ENCODE results near the gene GORASP1.

The GORASP1 gene

DNA sequence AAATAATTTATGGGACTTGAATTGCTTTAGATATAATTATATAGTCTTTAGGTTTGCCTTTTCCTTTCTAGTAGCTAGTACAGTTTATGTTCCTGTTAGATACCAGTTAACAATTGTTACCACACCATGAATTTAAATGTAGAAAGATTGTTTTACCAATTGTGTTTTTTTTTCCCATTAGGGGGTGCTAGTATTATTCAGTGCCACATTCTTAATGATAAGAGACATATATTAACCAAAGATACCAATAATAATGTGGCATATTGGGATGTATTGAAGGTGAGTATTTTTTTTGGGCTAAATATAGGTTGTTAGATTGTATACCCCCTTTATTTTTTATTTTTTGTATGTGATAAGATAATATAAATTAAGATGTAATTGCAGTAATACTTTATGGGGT is 27.9 kb downstream of the GORASP1 start:
- Histone ChIP-seq H3K36me3 (ENCODE audit: control insufficient read depth in 1 of 2, insufficient read depth in 2 of 2, low read depth in 1 of 2, low read length in 2 of 2) (peaks cover 12 to 77% of the 10 kb centered on the region in 2 experiments), H2BK15ac (ENCODE audit: low read depth, poor library complexity, severe bottlenecking) (no peak overlapping the region), H2BK5ac (ENCODE audit: low read depth, low read length, poor library complexity, severe bottlenecking) (no peak overlapping the region), H3K4ac (ENCODE audit: low read depth in 1 of 2, low read length in 2 of 2) (no peak overlapping the region), H4K91ac (ENCODE audit: low read length) (no peak overlapping the region), H2BK12ac (ENCODE audit: low read length in 2 of 2) (no peak overlapping the region), H3K79me1 (replicated peaks; ENCODE audit: low read length, poor library complexity, severe bottlenecking) (peaks cover 1% of the 10 kb centered on the region), H3K14ac (ENCODE audit: low read length in 2 of 2) (no peak overlapping the region), H2BK120ac (ENCODE audit: low read depth, low read length) (no peak overlapping the region), H3K4me1 (ENCODE audit: control insufficient read depth, insufficient read depth, low read depth, low read length) (no peaks in the 10 kb centered on the region), H4K8ac (ENCODE audit: low read length) (no peak overlapping the region), H3K27ac (ENCODE audit: low read length, poor library complexity, severe bottlenecking) (no peak overlapping the region), H3K23ac (ENCODE audit: low read length in 2 of 2) (no peak overlapping the region), H2AK5ac (ENCODE audit: low read length, severe bottlenecking) (no peak overlapping the region), H2AFZ (ENCODE audit: low read depth, low read length) (no peak overlapping the region), H3K27me3 (ENCODE audit: control insufficient read depth in 1 of 2, insufficient read depth in 1 of 2, low read length in 2 of 2) (no peaks in the 10 kb centered on the region), H3K4me2 (ENCODE audit: low read length, poor library complexity, severe bottlenecking) (no peak overlapping the region), H3K9me3 (ENCODE audit: control insufficient read depth, low read length) (no peaks in the 10 kb centered on the region), H3K4me3 (ENCODE audit: insufficient read depth in 1 of 2, low read depth in 1 of 2, low read length in 2 of 2) (no peak overlapping the region), H3K9ac (ENCODE audit: low read length) (no peak overlapping the region), H3K18ac (ENCODE audit: low read depth in 1 of 2, low read length in 2 of 2) (no peak overlapping the region)
- DNase-seq: no peak

DNA sequence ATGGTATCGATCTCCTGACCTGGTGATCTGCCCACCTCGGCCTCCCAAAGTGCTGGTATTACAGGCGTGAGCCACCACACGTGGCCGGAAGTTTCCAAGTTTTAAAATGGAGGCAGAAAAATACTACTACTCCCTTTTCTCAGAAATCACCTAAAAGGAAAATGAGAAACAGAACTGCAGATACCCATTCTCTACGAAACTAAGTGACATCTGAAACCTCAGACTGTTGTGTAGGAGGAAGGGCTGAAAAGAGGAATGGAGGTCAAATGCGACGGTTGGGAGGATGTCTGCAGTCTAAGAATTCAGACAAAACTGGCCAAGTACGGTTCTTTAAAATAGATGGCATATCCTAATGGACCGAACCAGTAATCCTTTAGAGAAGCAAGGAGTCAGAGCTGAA is 31.5 kb downstream of the GORASP1 start:
- 96% methylated on average over 10 of the region's 10 CpGs for WGBS
- Histone ChIP-seq H3K4me3 (ENCODE audit: insufficient read depth in 1 of 2, low read depth in 1 of 2, low read length in 2 of 2) (no peak overlapping the region), H4K8ac (ENCODE audit: low read length) (no peak overlapping the region), H4K91ac (ENCODE audit: low read length) (no peak overlapping the region), H2AK5ac (ENCODE audit: low read length, severe bottlenecking) (no peak overlapping the region), H2BK120ac (ENCODE audit: low read depth, low read length) (no peak overlapping the region), H3K4me2 (ENCODE audit: low read length, poor library complexity, severe bottlenecking) (no peak overlapping the region), H3K14ac (ENCODE audit: low read length in 2 of 2) (no peak overlapping the region), H3K9ac (ENCODE audit: low read length) (no peak overlapping the region), H3K18ac (ENCODE audit: low read depth in 1 of 2, low read length in 2 of 2) (no peak overlapping the region), H2BK5ac (ENCODE audit: low read depth, low read length, poor library complexity, severe bottlenecking) (no peak overlapping the region), H2BK12ac (ENCODE audit: low read length in 2 of 2) (no peak overlapping the region), H3K27me3 (ENCODE audit: control insufficient read depth in 1 of 2, insufficient read depth in 1 of 2, low read length in 2 of 2) (no peaks in the 10 kb centered on the region), H3K23ac (ENCODE audit: low read length in 2 of 2) (no peak overlapping the region), H3K9me3 (ENCODE audit: control insufficient read depth, low read length) (no peaks in the 10 kb centered on the region), H2AFZ (ENCODE audit: low read depth, low read length) (no peak overlapping the region), H3K79me1 (replicated peaks; ENCODE audit: low read length, poor library complexity, severe bottlenecking) (peaks cover 5% of the 10 kb centered on the region), H3K27ac (ENCODE audit: low read length, poor library complexity, severe bottlenecking) (no peak overlapping the region), H3K4me1 (ENCODE audit: control insufficient read depth, insufficient read depth, low read depth, low read length) (no peaks in the 10 kb centered on the region), H3K4ac (ENCODE audit: low read depth in 1 of 2, low read length in 2 of 2) (no peak overlapping the region), H2BK15ac (ENCODE audit: low read depth, poor library complexity, severe bottlenecking) (no peak overlapping the region), H3K36me3 (ENCODE audit: control insufficient read depth in 1 of 2, insufficient read depth in 2 of 2, low read depth in 1 of 2, low read length in 2 of 2) (peaks cover 10 to 94% of the 10 kb centered on the region in 2 experiments)
- DNase-seq: no peak

DNA sequence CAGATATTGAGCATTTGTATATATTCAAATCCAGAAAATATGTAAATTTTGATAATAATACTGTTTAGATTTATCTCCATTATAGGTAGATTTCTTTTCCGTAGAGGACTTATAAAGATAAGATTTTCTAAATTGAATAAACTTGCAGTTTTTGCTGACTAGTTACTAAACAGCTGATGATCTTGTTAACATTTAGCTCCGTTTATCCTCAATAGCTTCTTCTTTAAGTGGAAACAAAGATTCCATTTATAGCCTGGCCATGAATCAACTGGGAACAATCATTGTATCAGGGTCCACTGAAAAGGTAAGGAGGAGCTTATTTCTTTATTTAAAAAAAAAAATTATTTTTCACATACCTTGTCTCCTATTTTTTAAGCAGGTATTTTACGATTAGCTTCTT is 38.9 kb downstream of the GORASP1 start:
- Histone ChIP-seq H3K36me3 (ENCODE audit: control insufficient read depth in 1 of 2, insufficient read depth in 2 of 2, low read depth in 1 of 2, low read length in 2 of 2) (peaks cover 4 to 76% of the 10 kb centered on the region in 2 experiments), H3K4me3 (ENCODE audit: insufficient read depth in 1 of 2, low read depth in 1 of 2, low read length in 2 of 2) (no peak overlapping the region), H2BK120ac (ENCODE audit: low read depth, low read length) (no peak overlapping the region), H3K4me1 (ENCODE audit: control insufficient read depth, insufficient read depth, low read depth, low read length) (peaks cover 6% of the 10 kb centered on the region), H2BK15ac (ENCODE audit: low read depth, poor library complexity, severe bottlenecking) (no peak overlapping the region), H3K79me1 (replicated peaks; ENCODE audit: low read length, poor library complexity, severe bottlenecking) (peaks cover 14% of the 10 kb centered on the region), H2AK5ac (ENCODE audit: low read length, severe bottlenecking) (no peak overlapping the region), H3K4ac (ENCODE audit: low read depth in 1 of 2, low read length in 2 of 2) (no peak overlapping the region), H2BK5ac (ENCODE audit: low read depth, low read length, poor library complexity, severe bottlenecking) (no peak overlapping the region), H3K27ac (ENCODE audit: low read length, poor library complexity, severe bottlenecking) (no peak overlapping the region), H3K27me3 (ENCODE audit: control insufficient read depth in 1 of 2, insufficient read depth in 1 of 2, low read length in 2 of 2) (no peaks in the 10 kb centered on the region), H3K4me2 (ENCODE audit: low read length, poor library complexity, severe bottlenecking) (no peak overlapping the region), H3K23ac (ENCODE audit: low read length in 2 of 2) (no peak overlapping the region), H3K9ac (ENCODE audit: low read length) (no peak overlapping the region), H3K18ac (ENCODE audit: low read depth in 1 of 2, low read length in 2 of 2) (no peak overlapping the region), H4K91ac (ENCODE audit: low read length) (no peak overlapping the region), H3K9me3 (ENCODE audit: control insufficient read depth, low read length) (no peaks in the 10 kb centered on the region), H2AFZ (ENCODE audit: low read depth, low read length) (no peak overlapping the region), H2BK12ac (ENCODE audit: low read length in 2 of 2) (no peak overlapping the region), H4K8ac (ENCODE audit: low read length) (no peak overlapping the region), H3K14ac (ENCODE audit: low read length in 2 of 2) (no peak overlapping the region)
- 100% methylated on average over 2 of the region's 3 CpGs for WGBS
- no peak for DNase-seq

DNA sequence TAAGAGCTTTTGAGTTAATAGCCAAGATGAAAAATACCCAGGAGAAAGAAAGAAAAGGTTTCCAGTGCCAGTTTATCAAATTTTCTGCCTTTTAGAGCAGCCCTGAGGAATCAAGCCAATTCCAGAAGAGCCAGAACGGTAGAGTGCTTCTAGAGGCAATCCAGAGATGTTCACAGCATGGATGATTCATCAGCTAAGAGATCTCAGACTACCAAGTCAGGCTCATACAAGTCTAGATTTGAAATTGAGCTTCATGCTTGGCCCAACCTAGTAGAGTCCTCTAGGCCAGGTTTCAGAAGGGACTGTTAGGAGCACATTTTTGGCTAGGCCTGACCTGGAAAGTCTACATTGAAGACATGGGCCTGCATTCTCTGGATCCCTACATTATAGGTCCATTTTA is 40.1 kb downstream of the GORASP1 start:
- Histone ChIP-seq H3K4me1 (ENCODE audit: control insufficient read depth, insufficient read depth, low read depth, low read length) (peaks cover 9% of the 10 kb centered on the region), H3K4me3 (ENCODE audit: insufficient read depth in 1 of 2, low read depth in 1 of 2, low read length in 2 of 2) (no peak overlapping the region), H4K91ac (ENCODE audit: low read length) (no peak overlapping the region), H2BK15ac (ENCODE audit: low read depth, poor library complexity, severe bottlenecking) (no peak overlapping the region), H3K27me3 (ENCODE audit: control insufficient read depth in 1 of 2, insufficient read depth in 1 of 2, low read length in 2 of 2) (no peaks in the 10 kb centered on the region), H3K36me3 (ENCODE audit: control insufficient read depth in 1 of 2, insufficient read depth in 2 of 2, low read depth in 1 of 2, low read length in 2 of 2) (peaks cover 4 to 63% of the 10 kb centered on the region in 2 experiments), H2BK12ac (ENCODE audit: low read length in 2 of 2) (no peak overlapping the region), H3K79me1 (replicated peaks; ENCODE audit: low read length, poor library complexity, severe bottlenecking) (peaks cover 15% of the 10 kb centered on the region), H3K23ac (ENCODE audit: low read length in 2 of 2) (no peak overlapping the region), H3K9me3 (ENCODE audit: control insufficient read depth, low read length) (no peaks in the 10 kb centered on the region), H2BK5ac (ENCODE audit: low read depth, low read length, poor library complexity, severe bottlenecking) (no peak overlapping the region), H3K18ac (ENCODE audit: low read depth in 1 of 2, low read length in 2 of 2) (no peak overlapping the region), H3K4me2 (ENCODE audit: low read length, poor library complexity, severe bottlenecking) (no peak overlapping the region), H2BK120ac (ENCODE audit: low read depth, low read length) (no peak overlapping the region), H3K4ac (ENCODE audit: low read depth in 1 of 2, low read length in 2 of 2) (no peak overlapping the region), H4K8ac (ENCODE audit: low read length) (no peak overlapping the region), H2AFZ (ENCODE audit: low read depth, low read length) (no peak overlapping the region), H3K9ac (ENCODE audit: low read length) (no peak overlapping the region), H3K14ac (ENCODE audit: low read length in 2 of 2) (no peak overlapping the region), H3K27ac (ENCODE audit: low read length, poor library complexity, severe bottlenecking) (no peak overlapping the region), H2AK5ac (ENCODE audit: low read length, severe bottlenecking) (no peak overlapping the region)
- 84% methylated on average over 1 of the region's 1 CpG for WGBS
- no peak for DNase-seq
